C4-2B (cell line): ENCODE data around the gene DUSP2.

Experiments used
- H3K27ac ChIP-seq: fragments of 450-650 bp; 2 replicates; pipeline ENCODE4 v1.5.1; 2017
- ZFX ChIP-seq: fragments of 450-650 bp; IDR thresholded peaks from 2 replicates; pipeline ENCODE4 v1.6.1; 2017
- TF ChIP-seq, protein P1 (sequence below): fragments of 450-650 bp; conservative IDR thresholded peaks from 2 replicates; pipeline ENCODE4 v1.5.1; 2017; ENCODE audit warnings: mild to moderate bottlenecking

DUSP2 gene

GRCh38 chr2:96131813-96132745 lies 13.2 kb downstream of the DUSP2 start:
- no peak overlapping the region for H3K27ac ChIP-seq
- TF ChIP-seq ZFX, result no peak
- TF ChIP-seq, protein P1, sequence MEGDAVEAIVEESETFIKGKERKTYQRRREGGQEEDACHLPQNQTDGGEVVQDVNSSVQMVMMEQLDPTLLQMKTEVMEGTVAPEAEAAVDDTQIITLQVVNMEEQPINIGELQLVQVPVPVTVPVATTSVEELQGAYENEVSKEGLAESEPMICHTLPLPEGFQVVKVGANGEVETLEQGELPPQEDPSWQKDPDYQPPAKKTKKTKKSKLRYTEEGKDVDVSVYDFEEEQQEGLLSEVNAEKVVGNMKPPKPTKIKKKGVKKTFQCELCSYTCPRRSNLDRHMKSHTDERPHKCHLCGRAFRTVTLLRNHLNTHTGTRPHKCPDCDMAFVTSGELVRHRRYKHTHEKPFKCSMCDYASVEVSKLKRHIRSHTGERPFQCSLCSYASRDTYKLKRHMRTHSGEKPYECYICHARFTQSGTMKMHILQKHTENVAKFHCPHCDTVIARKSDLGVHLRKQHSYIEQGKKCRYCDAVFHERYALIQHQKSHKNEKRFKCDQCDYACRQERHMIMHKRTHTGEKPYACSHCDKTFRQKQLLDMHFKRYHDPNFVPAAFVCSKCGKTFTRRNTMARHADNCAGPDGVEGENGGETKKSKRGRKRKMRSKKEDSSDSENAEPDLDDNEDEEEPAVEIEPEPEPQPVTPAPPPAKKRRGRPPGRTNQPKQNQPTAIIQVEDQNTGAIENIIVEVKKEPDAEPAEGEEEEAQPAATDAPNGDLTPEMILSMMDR, result no peak

- TF ChIP-seq ZFX, result no peak
- TF ChIP-seq, protein P1, result no peak
Measured at GRCh38 chr2:96131152-96131812, 14.0 kb downstream of the DUSP2 start.

GRCh38 chr2:96130483-96130882 lies 14.8 kb downstream of the DUSP2 start:
- H3K27ac ChIP-seq, result no peak overlapping the region
- TF ChIP-seq ZFX, result no peak
- TF ChIP-seq, protein P1, result no peak

More at GRCh38 chr2:96131152-96131812, 14.0 kb downstream of the DUSP2 start:
- no peak overlapping the region for H3K27ac ChIP-seq

- no peak for TF ChIP-seq ZFX
- TF ChIP-seq, protein P1, result no peak
- no peak overlapping the region for H3K27ac ChIP-seq
Measured at GRCh38 chr2:96129528-96130120, 15.6 kb downstream of the DUSP2 start.

DNA sequence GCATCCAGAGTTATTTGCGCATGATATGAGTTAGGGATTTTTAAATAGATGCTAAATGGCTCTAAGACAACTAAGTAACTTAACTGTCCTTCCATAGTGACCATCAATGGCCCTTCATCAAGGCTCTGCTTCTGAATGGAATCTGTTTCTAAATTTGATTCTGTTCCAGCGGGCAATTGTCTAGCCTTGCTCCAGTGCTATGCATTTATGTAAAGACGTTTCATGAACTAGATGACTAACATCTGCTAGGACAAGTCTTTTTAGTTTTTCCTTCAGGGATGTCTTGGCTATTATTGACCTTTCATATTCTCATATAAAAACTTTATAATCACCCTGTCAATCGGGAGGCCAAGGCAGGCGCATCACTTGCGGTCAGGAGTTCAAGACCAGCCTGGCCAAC lies 16.8 kb downstream of the DUSP2 start:
- TF ChIP-seq, protein P1, result no peak
- no peak for TF ChIP-seq ZFX
- H3K27ac ChIP-seq, result no peak overlapping the region

DNA sequence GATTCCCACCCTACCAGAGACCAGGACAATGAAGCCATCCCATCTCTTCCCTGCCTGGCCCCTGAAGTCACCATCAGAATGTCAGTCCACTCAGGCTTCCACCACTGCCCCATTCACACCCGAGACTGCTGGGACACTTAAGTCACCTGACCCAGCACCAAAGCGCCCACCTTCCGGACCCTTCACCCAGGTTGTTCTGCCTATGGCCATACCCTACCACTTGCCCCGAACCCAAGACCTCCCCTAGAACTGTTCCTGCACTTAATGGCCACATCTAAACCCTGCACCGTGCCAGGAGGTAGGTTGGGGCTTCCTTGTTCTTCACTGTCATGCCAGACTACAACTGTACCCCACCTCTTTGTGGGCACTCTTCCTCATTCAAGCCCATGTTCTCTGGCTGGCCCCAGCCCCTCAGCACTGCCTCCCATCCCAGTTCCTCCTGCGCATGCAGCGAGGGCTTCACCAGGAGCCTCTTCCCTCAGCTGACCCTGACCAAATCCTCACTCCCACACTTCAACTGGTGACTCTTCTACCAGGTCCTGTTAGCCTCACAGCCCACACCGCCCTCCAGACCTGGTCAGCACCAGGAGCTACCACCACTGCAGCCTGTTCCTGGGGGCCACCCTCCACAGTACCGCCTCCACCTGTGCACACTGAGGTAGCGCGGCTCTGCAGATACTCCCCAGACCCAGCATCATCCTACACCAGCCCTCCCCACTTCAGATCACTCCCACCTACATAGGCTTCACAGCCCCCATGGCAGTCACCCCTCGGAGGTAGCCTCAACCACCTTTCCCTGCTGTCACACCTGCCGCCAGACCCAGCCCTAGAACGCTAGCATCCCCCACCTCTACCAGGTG lies 20.6 kb downstream of the DUSP2 start:
- H3K27ac ChIP-seq, result no peak overlapping the region
- no peak for TF ChIP-seq ZFX
- TF ChIP-seq, protein P1, result no peak
